ENCODE data around the gene NCOR1.

NCOR1 gene

GRCh38 chr17:16027708-16028584 is 187.4 kb downstream of the NCOR1 start:
- no peak overlapping the region; the same call in 1 of the 2 replicates for H3K27ac ChIP-seq (ENCODE audit: low read depth, low read length)
- H3K4me3 ChIP-seq (ENCODE audit: low read depth, low read length) = no peak overlapping the region
- H3K9me3 ChIP-seq (ENCODE audit: control insufficient read depth, insufficient read depth, low read depth, low read length) = no peaks in the 10 kb centered on the region
- no peak overlapping the region for H3K9ac ChIP-seq (ENCODE audit: low read length)
- H3K4me1 ChIP-seq (ENCODE audit: control insufficient read depth, insufficient read depth, low read length) = no peaks in the 10 kb centered on the region
- H3K36me3 ChIP-seq (ENCODE audit: control insufficient read depth, insufficient read depth, low read length) = peaks cover 96% of the 10 kb centered on the region
- H3K27me3 ChIP-seq (ENCODE audit: control insufficient read depth, insufficient read depth, low read length) = no peaks in the 10 kb centered on the region

DNA sequence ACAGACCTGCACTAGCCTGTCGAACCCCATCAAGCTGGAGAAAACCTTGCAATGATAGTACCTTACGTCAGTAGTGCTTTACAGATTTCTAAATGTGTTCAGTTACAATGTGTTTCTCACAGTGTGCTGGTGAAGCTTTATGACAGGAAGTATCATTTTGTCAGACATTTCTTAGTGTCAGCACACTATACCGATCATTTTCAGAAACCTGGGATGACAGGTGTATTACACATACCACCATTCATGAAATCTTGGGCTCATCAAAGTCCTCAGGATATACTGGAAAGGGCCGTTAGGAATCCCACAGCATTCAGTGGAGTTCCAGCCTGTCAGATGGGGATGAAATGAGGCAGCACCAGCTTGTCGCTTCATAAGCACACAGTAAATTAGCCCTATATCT is 188.4 kb downstream of the NCOR1 start:
- Histone ChIP-seq H3K27ac (ENCODE audit: low read depth, low read length) (no peak overlapping the region), H3K9me3 (ENCODE audit: control insufficient read depth, insufficient read depth, low read depth, low read length) (no peaks in the 10 kb centered on the region), H3K27me3 (ENCODE audit: control insufficient read depth, insufficient read depth, low read length) (no peaks in the 10 kb centered on the region), H3K36me3 (ENCODE audit: control insufficient read depth, insufficient read depth, low read length) (peaks cover 97% of the 10 kb centered on the region), H3K4me1 (ENCODE audit: control insufficient read depth, insufficient read depth, low read length) (no peaks in the 10 kb centered on the region), H3K9ac (ENCODE audit: low read length) (no peak overlapping the region), H3K4me3 (ENCODE audit: low read depth, low read length) (no peak overlapping the region)

- Histone ChIP-seq H3K36me3 (ENCODE audit: control insufficient read depth, insufficient read depth, low read length) (peaks cover 95% of the 10 kb centered on the region), H3K27ac (ENCODE audit: low read depth, low read length) (no peak overlapping the region), H3K9me3 (ENCODE audit: control insufficient read depth, insufficient read depth, low read depth, low read length) (no peaks in the 10 kb centered on the region), H3K4me3 (ENCODE audit: low read depth, low read length) (no peak overlapping the region), H3K27me3 (ENCODE audit: control insufficient read depth, insufficient read depth, low read length) (no peaks in the 10 kb centered on the region), H3K4me1 (ENCODE audit: control insufficient read depth, insufficient read depth, low read length) (no peaks in the 10 kb centered on the region), H3K9ac (ENCODE audit: low read length) (no peak overlapping the region)
These were observed 190.1 kb downstream of the NCOR1 start for GRCh38 chr17:16025202-16025601.

DNA sequence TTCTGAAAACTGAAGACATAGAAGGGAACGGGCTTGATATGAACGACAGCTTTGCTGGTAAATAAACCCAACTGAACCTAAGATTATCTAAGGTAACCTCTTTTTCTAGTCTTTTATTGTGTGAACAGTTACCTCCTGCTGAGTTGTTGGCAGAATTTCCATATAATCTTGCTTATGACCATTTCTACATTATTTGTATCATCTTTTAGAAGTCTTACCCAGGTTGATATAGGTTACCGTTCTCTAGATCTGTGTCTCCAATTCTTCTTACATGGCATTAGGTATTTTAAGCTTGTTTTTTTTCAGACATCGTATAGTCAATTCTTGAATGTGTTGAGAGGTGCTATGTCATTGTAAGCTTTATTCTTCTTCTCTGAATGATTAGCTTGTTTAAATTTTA is 191.5 kb downstream of the NCOR1 start:
- peaks cover 94% of the 10 kb centered on the region for H3K36me3 ChIP-seq (ENCODE audit: control insufficient read depth, insufficient read depth, low read length)
- no peaks in the 10 kb centered on the region for H3K4me1 ChIP-seq (ENCODE audit: control insufficient read depth, insufficient read depth, low read length)
- no peak overlapping the region for H3K4me3 ChIP-seq (ENCODE audit: low read depth, low read length)
- H3K27ac ChIP-seq (ENCODE audit: low read depth, low read length) = no peak overlapping the region
- no peaks in the 10 kb centered on the region for H3K9me3 ChIP-seq (ENCODE audit: control insufficient read depth, insufficient read depth, low read depth, low read length)
- H3K9ac ChIP-seq (ENCODE audit: low read length) = no peak overlapping the region
- no peaks in the 10 kb centered on the region for H3K27me3 ChIP-seq (ENCODE audit: control insufficient read depth, insufficient read depth, low read length)

DNA sequence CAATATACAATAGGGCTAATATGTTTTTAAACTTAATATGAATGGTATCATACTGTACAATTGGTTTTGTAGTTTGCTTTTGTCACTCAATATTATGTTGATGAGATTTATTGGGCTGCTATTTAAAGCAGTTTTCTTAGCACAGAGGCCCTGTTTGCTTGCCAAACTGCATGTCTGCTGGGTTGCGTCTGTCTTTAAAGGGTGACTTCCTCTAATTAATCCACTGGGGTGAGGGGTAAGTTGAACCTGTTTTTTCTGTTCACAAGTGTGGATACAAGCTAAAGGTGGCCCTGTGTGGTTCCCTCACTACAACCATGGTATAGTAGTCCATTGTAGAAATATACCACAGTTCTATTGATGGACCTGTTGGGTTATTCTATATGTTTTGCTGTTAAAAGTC is 196.0 kb downstream of the NCOR1 start:
- Histone ChIP-seq H3K27me3 (ENCODE audit: control insufficient read depth, insufficient read depth, low read length) (no peaks in the 10 kb centered on the region), H3K4me3 (ENCODE audit: low read depth, low read length) (no peak overlapping the region), H3K27ac (ENCODE audit: low read depth, low read length) (no peak overlapping the region), H3K9ac (ENCODE audit: low read length) (no peak overlapping the region), H3K36me3 (ENCODE audit: control insufficient read depth, insufficient read depth, low read length) (peaks cover 80% of the 10 kb centered on the region), H3K4me1 (ENCODE audit: control insufficient read depth, insufficient read depth, low read length) (no peaks in the 10 kb centered on the region), H3K9me3 (ENCODE audit: control insufficient read depth, insufficient read depth, low read depth, low read length) (no peaks in the 10 kb centered on the region)

DNA sequence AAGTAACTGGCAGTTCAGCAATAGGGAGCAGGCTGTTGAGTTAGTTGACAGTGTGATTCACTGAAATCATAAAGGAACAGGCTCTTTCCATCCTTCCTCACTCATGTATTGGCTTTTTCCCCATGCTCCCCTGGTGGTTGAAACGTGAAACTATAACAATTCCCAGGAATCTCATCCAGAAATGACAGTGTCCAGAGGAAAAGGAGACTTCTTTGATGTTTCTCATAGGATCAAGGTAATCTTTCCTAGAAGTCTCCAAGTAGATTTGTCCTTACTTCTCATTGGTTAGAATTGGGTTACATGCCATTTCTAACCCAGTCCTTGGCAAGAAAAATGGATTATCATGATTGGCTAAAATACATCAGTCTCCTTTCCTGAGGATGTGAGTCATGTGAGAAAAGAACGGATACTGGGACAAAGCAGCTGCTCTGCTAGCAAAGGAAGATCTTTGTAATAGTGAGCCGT is 201.4 kb downstream of the NCOR1 start:
- Histone ChIP-seq H3K4me1 (ENCODE audit: control insufficient read depth, insufficient read depth, low read length) (peaks cover 3% of the 10 kb centered on the region; the same call in 1 of the 2 replicates), H3K4me3 (ENCODE audit: low read depth, low read length) (no peak overlapping the region), H3K36me3 (ENCODE audit: control insufficient read depth, insufficient read depth, low read length) (peaks cover 77% of the 10 kb centered on the region), H3K9ac (ENCODE audit: low read length) (no peak overlapping the region), H3K27ac (ENCODE audit: low read depth, low read length) (no peak overlapping the region), H3K9me3 (ENCODE audit: control insufficient read depth, insufficient read depth, low read depth, low read length) (no peaks in the 10 kb centered on the region), H3K27me3 (ENCODE audit: control insufficient read depth, insufficient read depth, low read length) (no peaks in the 10 kb centered on the region)

- H3K27me3 ChIP-seq (ENCODE audit: control insufficient read depth, insufficient read depth, low read length) = no peaks in the 10 kb centered on the region
- H3K9me3 ChIP-seq (ENCODE audit: control insufficient read depth, insufficient read depth, low read depth, low read length) = no peaks in the 10 kb centered on the region
- H3K9ac ChIP-seq (ENCODE audit: low read length) = no peak overlapping the region
- peaks cover 93% of the 10 kb centered on the region for H3K36me3 ChIP-seq (ENCODE audit: control insufficient read depth, insufficient read depth, low read length)
- peaks cover 3% of the 10 kb centered on the region; the same call in 1 of the 2 replicates for H3K4me1 ChIP-seq (ENCODE audit: control insufficient read depth, insufficient read depth, low read length)
- no peak overlapping the region for H3K27ac ChIP-seq (ENCODE audit: low read depth, low read length)
- no peak overlapping the region for H3K4me3 ChIP-seq (ENCODE audit: low read depth, low read length)
These were observed 207.9 kb downstream of the NCOR1 start for GRCh38 chr17:16007439-16007838.

- Histone ChIP-seq H3K27ac (ENCODE audit: low read depth, low read length) (no peak overlapping the region), H3K27me3 (ENCODE audit: control insufficient read depth, insufficient read depth, low read length) (no peaks in the 10 kb centered on the region), H3K4me3 (ENCODE audit: low read depth, low read length) (no peak overlapping the region), H3K9ac (ENCODE audit: low read length) (no peak overlapping the region), H3K9me3 (ENCODE audit: control insufficient read depth, insufficient read depth, low read depth, low read length) (peaks cover 8% of the 10 kb centered on the region), H3K4me1 (ENCODE audit: control insufficient read depth, insufficient read depth, low read length) (peaks cover 3% of the 10 kb centered on the region; the same call in 1 of the 2 replicates), H3K36me3 (ENCODE audit: control insufficient read depth, insufficient read depth, low read length) (peaks cover 92% of the 10 kb centered on the region)
These were observed 209.7 kb downstream of the NCOR1 start for GRCh38 chr17:16005636-16006035.

GRCh38 chr17:16003841-16004240 is 211.5 kb downstream of the NCOR1 start:
- Histone ChIP-seq H3K9ac (ENCODE audit: low read length) (no peak overlapping the region), H3K27me3 (ENCODE audit: control insufficient read depth, insufficient read depth, low read length) (no peaks in the 10 kb centered on the region), H3K9me3 (ENCODE audit: control insufficient read depth, insufficient read depth, low read depth, low read length) (peaks cover 8% of the 10 kb centered on the region), H3K36me3 (ENCODE audit: control insufficient read depth, insufficient read depth, low read length) (peaks cover 80% of the 10 kb centered on the region), H3K4me3 (ENCODE audit: low read depth, low read length) (no peak overlapping the region), H3K4me1 (ENCODE audit: control insufficient read depth, insufficient read depth, low read length) (peaks cover 3% of the 10 kb centered on the region; the same call in 1 of the 2 replicates), H3K27ac (ENCODE audit: low read depth, low read length) (no peak overlapping the region)

DNA sequence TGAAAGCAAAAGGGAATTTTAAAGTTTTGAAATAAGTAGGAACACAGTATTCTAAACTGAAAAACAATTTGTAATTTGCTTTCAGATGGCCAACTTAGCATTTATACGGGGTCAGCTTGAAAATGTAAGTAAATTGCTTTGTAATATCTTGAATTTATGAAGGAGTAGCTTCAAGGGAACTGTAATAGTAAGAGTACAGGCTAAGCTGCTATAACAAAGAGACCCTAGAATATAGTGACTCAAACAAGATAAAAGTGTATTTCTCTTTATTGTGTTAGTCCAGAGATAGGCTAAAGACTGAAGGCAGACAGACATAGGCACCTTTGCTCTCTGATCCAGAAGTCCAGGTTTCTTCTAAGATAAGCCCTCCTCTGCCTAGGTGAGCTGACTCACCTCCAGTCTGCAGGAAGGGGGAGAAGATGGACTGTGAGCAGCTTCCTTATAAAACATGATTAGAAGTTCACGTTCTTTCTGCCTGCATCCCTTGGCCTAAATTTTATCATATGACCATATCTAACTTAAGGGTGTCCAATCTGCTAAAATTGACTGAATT is 212.6 kb downstream of the NCOR1 start:
- Histone ChIP-seq H3K4me1 (ENCODE audit: control insufficient read depth, insufficient read depth, low read length) (peaks cover 3% of the 10 kb centered on the region; the same call in 1 of the 2 replicates), H3K4me3 (ENCODE audit: low read depth, low read length) (no peak overlapping the region), H3K9me3 (ENCODE audit: control insufficient read depth, insufficient read depth, low read depth, low read length) (peaks cover 8% of the 10 kb centered on the region), H3K9ac (ENCODE audit: low read length) (no peak overlapping the region), H3K36me3 (ENCODE audit: control insufficient read depth, insufficient read depth, low read length) (peaks cover 70% of the 10 kb centered on the region), H3K27me3 (ENCODE audit: control insufficient read depth, insufficient read depth, low read length) (no peaks in the 10 kb centered on the region), H3K27ac (ENCODE audit: low read depth, low read length) (no peak overlapping the region)

- Histone ChIP-seq H3K27me3 (ENCODE audit: control insufficient read depth, insufficient read depth, low read length) (no peaks in the 10 kb centered on the region), H3K4me1 (ENCODE audit: control insufficient read depth, insufficient read depth, low read length) (peaks cover 3% of the 10 kb centered on the region; the same call in 1 of the 2 replicates), H3K9ac (ENCODE audit: low read length) (no peak overlapping the region), H3K36me3 (ENCODE audit: control insufficient read depth, insufficient read depth, low read length) (peaks cover 61% of the 10 kb centered on the region), H3K4me3 (ENCODE audit: low read depth, low read length) (peak overlapping the region; percentile 86), H3K27ac (ENCODE audit: low read depth, low read length) (no peak overlapping the region), H3K9me3 (ENCODE audit: control insufficient read depth, insufficient read depth, low read depth, low read length) (peaks cover 8% of the 10 kb centered on the region)
These were observed 214.0 kb downstream of the NCOR1 start for GRCh38 chr17:16001226-16001897.

Data from HUES6 (cell line).